NCI-H1436 treated with DMSO at 0.1 percent for 48 hours (cell line): Measurements from ENCODE around the gene GPR84.

Source experiments
- DNase-seq: peaks from one replicate; lab custom pipeline; 2025; lab: John Stamatoyannopoulos, UW

The GPR84 gene

DNA sequence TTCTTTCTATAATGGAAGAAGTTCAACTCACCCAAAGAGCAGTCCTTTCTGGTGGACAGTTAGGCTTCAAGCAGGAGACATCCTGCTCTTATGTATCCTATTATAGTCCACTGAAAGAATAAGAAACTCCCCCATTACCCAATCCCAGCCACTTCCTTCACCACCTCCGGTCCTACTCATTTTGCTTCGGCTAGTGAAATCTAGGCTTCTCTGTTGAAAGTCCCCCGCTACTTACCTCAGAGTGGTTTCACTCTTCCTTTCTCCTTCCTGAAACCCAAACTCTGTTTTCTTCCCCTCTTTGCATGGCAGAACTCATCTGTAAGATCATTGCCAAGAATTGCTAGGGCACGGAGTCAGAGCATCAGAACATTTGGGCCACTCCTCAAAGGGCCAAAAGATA is at the start of gene GPR84:
GPR84 (minus strand) TSS at position 74 of the 400 bp plus-strand sequence. CDS start 635 bp downstream, outside the sequence.
- no peak for DNase-seq

DNA sequence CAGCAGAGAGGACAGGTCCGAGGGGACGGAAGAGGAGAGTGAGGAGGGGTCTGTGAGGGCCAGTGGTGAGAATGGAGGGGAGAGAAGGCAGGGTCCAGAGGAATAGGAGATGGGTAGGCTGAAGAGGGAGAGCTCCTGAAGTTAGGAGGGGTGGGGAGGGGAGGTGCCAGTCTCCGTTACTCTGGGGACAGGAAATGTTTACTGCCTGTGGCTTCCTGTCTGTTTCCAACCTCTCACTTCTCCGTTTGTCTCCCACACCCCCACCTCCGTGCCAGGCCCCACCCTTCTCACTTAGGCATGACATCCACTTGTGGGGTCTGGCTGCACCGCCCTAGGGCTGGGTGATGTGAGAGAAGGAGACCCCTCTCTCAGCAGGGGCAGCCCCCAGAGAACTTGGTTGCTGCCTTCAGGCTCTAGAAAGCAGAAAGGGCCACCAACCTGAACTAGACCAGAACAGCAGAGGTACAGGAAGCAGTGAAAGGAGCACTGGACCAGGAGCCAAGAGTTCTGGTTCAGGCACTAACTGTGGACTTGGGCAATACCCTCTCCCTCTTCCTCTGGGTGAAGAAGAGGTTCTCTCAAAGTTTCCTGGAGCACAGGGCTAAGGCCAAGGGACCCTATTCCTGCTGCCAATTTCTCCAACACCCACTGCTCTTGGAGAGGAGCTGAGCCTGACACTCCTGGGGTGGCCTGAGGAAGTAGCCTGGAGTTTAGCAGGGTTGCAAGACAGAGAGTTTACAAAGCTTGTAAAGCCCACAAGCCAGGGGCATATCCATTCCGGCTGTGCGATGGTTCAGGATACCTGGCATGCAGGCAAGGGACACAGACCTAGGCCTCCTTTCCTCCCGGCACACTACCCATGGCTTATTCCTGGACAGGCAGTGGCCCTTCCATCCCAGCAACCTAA is 49.3 kb upstream of the GPR84 start:
- DNase-seq, result no peak

DNA sequence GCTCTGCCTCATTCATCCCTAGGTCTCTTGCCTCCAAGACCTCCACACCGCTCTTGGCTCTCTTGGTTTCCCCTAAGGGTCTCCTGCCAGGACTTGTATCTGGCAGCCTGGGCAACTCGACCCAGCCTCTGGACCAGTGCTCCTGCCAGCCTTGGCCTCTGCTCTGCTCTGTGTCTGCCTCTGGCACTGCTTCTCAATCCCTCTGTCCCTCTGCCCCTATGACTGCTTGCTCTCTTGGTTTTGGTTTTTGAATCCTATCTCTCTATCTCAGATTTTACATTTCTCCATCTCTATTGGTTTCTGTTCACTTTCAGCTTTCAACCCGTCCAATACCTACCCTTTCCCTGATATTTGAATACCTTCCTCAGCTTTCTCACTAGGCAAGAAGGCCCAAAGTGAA is 48.5 kb upstream of the GPR84 start:
- DNase-seq, result no peak

DNA sequence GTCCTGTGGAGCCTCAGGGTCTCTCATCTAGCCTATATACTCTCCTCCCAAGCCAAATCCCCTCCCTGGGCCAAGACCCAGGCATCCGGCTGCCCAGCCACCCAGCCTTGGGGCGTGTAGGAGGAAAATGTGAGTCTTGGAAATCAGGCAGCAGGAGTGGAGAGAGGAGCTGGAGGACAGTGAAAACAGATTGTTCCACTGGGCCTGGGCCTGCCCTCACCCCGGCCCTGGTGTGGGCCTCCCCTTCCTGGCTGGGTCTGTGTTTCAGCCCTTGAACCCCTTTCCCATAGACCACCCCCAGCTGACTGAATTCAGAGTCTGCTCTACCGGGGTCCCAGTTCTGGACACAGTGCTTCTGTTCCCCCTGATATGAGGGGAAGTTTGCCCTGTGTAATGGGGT is 48.1 kb upstream of the GPR84 start:
- DNase-seq, result no peak

DNA sequence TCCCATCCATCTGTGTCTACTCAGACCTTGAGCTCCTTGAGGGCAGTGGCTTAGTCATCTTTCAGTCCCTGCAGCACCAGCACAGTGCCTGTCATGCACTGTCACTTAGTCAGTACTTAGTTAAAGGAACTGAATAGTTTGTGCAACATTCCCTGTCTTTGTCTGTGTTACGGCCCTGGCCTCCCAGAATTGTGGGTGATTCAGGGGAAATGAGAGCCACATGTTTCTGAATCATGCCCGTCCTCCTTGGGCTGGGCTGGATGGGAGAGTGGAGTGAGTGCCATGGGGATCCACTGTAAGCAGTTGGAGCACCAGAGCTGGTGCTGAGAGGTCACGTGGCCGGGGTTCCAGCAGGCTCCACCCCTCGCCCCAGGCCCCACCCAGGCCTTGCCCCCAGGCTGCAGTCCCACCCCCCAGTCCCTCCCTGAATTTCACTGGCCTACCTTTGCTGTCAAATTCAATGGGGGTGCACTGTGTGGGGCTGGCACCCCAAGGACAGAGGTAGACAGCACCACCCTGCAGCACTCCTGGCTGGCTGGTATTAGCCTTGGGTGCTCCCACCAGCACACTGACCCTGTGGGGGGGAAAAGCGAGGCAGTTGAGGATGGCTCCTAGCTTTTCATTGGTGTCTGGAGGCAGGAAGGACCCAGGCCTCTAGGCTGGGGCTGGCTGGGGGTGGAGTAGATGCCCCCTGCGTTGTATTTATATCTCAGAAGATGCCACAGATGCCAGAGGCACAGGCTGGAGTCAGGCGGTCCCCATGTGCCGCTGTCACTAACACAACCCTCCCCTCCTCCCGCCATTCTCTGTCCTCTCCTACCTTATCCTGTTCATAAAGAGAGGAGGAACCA is 47.3 kb upstream of the GPR84 start:
- DNase-seq, result no peak

DNA sequence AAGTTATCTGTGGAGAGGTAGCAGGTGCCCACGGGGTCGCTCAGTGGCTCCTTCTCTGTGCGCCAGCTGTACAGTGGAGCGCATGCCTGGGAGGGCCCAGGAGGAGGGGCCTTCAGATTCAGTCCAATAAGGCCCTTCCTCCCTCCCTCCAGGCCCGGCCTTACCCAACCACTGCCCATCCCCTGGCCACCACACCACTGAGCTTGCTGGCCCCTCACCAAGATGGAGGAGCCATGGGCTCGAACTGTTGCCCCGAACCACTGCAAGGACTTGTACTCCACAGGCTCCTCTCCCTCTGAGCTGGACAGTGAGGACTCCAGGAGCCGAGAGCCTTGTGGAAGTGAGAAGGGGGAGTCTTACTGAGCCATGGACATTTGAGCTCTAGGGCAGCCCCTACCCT is 45.0 kb upstream of the GPR84 start:
- DNase-seq, result no peak

DNA sequence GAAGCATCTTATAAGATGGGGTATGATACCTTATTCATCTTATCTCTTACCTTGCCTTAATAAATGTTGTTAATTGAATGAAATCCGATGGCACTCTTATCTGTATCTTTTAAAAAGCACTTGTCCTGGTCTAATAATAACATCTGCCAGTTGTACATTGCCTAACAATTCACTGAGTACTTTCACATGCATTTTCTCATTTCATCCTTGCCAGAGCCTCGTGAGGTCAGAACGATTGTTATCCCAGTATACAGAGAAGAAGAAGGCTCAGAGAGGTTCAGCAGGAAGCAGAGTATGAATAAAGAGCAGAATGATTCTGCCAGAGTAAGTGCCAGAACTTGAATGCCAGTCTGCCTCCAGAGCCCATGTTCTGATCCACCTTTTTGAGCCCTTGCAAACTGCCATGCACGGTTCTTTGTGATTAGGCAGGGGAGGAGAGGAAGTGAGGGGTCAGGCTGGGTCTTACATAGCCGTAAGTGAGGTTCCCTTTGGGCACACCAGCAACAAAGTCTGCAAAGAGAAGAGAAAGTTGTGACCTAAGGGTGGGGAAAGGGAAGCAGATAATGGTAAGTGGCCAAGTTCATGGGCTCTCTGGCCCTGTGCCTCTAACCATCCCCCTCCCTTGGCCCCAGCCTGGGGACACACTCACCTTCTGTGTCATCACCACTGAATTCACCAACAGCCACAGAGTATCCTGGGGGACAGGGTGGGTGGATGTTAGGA is 43.1 kb upstream of the GPR84 start:
- no peak for DNase-seq

DNA sequence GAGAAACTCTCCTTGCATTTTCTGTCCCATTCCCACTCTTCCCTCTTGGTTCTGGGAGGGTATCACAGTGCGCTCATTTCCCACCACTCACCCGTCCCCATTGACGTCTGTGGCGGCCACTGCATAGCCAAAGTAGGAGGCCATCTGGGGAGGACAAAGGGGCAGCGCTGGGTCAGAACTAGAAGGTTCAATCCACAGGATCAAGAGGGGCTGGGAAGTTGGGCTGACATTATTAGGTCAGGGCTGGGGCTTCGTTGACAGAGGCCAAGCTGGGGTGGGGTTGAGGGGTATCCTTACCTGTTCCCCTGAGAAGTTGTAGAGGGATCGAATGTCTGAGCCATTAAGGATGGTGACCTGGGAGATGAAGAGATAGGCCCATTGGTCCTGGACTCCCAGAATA is 41.3 kb upstream of the GPR84 start:
- DNase-seq, result no peak

DNA sequence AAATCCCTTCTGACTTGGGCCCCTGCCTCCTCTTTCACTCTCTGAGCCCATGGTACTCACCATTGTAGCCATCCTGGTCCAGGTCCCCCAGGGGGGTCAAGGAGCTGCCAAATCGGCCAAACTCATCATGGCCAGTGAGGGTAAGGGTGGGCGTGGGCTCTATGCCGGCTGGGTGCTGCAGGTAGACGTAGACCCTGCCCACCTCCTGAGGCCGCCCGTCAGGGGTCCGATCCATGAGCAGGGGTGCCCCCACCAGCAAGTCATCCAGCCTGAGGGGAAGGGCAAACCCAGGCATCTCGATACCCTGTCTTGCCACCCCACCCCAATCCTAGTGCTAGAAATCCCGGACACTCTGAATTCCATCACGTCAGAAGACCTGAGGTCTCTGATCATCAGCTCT is 40.8 kb upstream of the GPR84 start:
- no peak for DNase-seq

DNA sequence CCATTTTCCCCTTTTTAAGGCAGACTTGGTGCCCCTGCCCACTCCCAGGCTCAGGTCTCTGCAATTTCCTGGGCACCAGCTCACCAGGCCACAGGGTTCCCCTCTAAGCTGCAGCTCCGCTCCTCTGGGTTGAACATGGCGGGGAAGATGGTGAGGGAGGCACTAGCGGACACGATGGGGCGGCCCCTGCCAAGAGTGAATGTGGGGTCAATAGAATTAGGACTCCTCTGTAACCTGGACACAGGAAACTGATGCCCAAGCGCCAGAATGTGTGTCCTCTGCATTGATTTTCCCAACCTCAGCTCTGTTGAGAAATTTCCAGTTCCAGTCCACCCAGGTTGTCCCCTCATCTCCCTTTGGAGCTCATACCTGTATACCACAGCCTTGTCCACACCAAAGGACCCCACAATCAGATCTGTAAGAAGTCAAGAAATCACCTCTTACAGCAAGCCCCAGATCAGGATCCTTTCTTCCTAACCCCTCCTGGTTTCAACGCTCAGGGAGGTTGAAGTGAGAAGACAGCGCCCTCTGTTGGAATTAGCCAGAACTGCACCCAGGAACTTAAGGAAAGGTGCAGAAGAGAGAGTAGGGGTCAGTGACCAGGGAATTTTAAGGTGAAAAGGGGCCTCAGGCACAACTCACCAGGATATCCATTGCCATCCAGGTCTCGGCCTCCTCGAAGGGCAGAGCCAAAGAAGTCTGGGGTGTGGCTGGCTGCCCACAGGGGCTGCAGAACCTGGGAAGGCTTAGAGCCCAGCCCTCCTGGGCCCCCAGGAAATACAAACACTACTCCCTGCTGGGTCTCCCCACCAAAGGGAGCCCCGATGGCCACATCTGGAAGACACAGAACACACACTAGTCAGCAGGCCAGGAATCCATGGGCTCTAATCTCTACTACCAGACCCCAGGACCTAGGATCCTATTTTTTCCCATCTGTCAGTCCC is 40.0 kb upstream of the GPR84 start:
- DNase-seq, result no peak

DNA sequence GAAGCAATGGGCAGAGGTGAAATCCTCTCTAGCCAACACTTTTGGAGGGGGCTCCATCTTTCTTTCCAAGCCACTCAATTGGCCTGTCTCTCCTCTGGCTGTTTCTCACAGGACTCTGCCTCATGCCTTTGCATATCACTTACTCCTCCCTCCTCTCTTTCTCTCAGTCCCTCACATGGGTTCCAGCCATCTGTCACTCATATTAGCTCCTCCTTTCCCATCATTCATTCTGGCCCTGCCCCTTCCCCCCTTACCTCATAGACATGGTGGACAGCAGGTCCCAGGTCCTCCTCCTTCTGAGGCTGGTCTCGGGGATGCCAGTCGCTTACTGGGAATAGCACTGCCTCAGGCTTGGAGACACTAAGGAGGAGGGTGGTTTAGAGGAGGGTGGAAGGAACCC is 36.8 kb upstream of the GPR84 start:
- DNase-seq, result no peak

DNA sequence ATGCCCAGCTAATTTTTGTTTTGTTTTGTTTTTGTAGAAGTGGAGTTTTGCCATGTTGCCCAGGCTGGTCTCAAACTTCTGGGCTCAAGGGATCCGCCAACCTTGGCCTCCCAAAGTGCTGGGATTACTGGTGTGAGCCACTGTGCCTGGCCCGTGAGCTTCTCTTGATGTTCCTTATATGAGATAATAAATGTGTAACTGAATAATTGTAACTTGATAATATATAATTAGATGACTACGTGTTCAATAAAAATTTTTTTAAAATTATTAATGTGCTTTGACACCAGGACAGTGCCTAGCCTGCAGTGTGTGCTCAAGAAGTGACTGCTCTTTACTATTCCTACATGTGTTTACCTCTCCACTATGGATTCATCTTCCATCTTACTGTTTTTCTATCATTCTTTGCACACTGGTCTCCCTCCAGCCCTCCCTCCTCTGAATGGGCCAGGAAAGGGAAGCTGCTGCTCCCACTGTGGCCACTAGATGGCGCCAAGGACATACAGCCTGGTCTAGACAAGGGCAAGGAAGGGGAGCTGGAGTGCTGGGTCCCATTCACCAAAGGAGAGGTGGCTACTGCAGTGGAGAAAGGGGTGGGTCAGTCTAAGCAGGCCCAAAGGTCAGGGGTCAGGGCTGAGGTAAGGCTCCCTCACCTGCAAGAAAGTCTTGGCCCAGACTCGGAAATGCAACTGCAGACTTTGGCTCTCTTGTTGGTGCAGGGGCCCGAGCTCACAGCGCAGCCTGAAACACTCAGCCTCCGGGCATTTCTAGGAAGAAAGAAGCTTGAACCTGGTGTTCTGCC is 34.9 kb upstream of the GPR84 start:
- no peak for DNase-seq

DNA sequence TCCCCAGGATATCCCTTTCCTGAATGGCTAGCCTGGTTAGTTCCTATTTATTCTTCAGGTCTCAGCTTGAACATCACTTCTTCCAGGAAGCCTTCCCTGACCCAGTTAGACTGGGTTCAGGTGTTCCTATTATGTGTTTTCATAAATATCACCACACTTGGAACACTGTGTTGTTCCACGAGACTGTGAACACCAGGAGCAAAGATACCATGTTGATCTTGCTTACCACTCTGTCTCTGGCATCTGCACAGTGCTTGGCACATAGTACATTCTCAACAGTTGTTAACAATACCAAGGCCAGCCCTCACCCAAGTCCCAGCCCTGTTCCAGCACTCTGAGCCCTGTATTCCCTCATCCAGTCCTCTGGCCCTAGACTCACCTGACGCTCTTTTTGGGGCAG is 33.9 kb upstream of the GPR84 start:
- no peak for DNase-seq

DNA sequence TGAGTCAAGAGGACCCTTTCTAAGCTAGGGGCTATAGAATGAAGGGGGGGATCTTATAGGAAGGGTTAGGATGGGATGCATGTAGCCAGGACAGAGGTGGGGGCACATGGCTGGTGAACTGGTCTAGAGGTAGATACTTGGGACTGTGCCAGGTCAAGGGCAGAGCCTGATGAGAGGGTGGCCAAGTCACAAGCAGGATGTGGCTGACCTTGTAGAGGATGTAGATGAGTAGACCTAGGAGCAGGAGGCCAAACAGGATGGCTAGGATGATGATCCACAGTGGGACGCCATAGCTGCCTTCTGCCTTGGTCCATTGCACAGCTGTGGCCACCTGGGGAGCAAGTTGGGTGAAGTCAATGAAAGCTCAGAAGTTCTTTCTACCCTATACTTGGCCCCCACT is 32.9 kb upstream of the GPR84 start:
- DNase-seq, result no peak

DNA sequence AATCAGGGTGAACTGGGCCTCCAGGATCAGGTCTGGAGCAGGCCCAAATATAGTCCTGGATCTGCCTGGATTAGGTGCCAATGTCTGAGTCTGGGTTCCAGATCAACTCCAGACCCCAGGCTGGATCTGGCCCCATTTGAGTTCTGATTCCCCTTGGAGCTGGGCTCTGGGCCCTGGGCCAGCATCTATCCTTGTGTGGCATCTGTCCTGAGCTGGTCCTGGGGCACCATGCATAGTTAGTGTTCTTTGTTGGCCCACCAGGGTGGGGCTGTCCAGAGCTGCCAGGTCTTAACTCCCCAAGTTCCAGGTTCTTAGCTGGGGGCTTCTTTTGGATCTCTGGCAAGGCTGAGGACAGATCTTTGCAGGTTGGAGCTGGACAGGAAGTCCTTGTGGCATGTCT is 31.3 kb upstream of the GPR84 start:
- no peak for DNase-seq

DNA sequence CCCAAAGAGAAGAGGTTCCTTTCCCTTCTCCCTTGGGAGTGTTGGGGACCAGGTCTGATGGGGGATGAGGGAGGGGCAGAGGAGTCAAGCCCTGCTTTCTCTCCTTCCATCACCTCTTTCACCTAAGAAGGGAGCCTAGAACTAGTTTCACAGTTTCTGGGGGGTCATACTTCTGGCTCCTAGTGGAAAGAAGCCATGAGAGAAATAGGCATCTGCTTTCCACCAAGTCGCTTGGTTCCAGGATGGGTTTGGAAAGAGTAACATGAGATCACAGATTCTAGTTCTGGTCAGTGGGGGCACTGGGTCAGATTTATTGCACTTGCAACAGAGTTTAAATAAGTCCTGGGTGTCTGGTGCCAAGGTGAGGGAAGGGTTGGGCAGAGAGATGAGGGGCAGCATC is 30.7 kb upstream of the GPR84 start:
- no peak for DNase-seq

DNA sequence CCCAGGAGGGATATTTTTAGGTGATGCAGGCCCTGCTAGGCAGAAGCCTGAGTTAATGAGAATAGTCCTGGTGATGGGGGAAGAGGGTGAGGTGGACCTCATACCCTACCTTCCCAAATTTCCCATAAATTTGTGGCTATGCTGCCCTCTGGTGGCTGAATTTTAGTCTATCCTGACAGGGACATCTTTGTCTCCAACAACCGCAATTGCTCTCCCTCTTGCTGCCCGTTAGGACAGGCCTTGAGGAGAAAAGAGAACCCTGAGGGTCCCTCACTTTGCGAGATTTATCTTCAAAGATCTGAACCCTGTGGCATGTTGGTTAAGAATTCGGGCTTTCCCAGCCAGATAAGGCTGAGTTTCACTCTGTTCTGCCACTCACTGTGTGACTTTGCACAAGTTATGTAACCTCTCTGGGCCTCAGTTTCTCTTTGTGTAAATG is 30.0 kb upstream of the GPR84 start:
- no peak for DNase-seq

DNA sequence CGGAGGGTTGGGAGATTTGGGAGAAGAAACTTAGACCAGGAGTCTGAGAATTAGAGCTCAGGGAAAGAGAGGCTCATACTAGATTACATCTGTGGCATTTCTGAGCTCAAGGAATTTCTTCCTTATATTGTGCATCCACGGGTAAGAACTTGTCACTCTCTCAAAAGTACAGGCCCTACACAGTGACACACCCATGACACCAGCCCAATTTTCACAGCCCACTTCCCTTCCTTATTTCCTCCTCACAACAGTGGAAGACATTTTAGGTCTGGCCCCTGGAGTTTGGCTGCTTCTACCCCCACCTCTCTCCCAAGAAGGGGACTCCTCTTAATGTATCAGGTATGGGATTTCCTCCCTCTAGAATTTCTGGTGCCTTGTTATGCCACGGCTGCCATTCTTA is 29.5 kb upstream of the GPR84 start:
- DNase-seq, result no peak

DNA sequence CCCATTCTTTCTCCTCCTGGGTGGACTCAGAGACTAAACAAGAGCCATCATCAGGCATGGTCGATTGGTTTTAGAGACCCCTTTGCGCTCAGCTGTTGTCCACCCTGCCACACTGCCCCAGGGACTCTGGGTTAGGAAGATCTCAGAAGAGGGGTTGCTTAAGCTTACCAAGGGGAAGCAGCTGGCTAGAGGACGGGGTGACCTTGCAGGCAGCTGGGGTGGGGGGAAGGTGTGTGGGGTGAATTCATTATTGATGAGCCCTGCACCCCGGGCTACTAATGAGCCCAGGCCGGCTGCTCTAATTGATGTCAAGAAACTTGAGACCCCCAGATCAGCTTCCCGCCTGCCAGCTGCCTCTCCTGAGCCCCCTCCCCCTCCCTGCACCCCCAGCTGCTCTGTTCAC is 28.9 kb upstream of the GPR84 start:
- no peak for DNase-seq

DNA sequence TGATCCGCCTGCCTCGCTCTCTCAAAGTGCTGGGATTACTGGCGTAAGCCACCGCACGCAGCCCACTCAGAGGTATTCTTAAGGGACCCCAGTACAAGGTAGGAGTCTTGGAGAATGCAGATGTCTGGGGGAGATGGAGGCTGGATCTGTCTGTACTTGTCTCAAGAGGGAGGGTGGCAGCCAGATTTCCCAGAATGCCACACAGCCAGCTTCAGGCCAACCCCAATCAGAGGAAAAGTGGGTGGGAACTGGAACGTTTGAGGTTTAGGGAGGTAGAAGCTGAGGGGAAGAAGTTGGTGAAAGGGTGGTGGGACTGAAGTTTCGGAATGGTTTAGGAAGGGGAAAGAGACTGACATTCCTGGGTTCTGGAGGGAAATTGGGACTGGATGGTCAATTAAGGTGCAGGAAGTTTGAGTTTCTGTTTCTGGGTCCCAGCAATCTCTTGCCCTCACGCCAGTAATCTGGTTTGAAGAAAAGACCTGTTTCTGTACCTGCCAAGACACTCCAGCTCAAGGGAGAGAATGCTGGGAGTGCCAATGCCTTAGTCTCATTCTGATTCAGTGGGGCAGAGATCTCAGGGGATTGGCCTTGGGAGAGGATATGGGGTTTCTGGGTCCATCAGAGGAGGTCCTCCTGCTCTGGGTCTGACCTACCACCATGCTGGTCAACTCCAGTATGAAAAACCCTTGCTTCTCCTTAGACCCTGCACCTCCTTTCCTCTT is 28.4 kb upstream of the GPR84 start:
- DNase-seq, result no peak
